GM19351 (cell line): ENCODE data around the gene CAMK4.
"Not testable (repeated sequence)": the region's sequence is repeated elsewhere in the genome, so short reads cannot be mapped to it uniquely, and the experiment has no call there.

ENCODE experiments used
- ATAC-seq: cut with Tn5 transposase; IDR thresholded peaks from one replicate; pipeline ENCODE4 v1.9.1; 2021; ENCODE audit warnings: mild to moderate bottlenecking, moderate library complexity; ENCODE audit not compliant: unreplicated experiment

CAMK4 gene

DNA sequence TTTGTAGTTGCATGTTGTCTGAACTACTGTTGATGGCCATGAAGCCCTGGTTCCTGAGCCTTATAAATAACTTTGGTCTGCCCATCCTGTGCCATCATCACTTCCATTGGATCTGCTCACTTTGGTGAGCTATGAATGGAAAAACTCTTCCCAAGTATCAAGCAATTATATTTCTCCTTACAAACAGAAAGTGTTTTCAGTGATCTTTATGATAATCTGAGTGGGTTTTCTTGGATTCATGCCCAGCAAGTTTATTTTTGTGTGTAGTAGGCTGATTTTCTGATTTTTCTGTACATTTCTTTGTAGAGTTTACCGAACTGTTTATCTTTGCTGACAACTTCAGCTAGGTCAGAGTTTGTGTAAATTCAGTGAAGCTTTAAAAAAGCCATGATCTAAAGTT is 31.0 kb downstream of the CAMK4 start:
- ATAC-seq: no peak

DNA sequence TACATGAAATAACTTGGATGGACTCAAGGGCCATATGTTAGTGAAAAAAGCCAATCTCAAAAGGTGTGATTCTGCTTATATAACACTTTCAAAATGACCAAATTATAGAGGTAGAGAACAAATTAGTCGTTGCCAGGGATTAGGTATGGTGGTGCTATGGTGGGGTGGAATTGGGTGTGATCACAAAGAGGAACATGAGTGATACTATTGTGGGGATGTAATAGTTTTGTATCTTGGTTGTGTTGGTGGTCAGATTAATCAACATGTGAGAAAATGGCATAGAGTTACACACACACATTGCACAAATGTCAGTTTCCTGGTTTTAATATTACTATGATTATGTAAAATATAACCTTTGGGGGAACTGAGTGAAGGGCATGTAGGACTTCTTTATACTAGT is 31.9 kb downstream of the CAMK4 start:
- ATAC-seq: no peak

DNA sequence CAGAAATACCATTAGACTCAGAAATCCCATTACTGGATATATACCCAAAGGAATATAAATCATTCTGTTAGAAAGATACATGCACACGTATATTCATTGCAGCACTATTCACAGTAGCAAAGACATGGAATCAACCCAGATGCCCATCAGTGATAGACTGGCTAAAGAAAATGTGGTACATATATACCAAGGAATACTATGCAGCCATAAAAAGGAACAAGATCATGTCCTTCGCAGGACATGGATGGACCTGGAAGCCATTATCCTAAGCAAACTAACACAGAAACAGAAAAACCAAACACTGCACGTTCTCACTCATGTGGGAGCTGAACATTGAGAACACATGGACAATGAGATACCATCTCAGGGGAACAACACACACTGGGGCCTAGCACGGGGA is 33.4 kb downstream of the CAMK4 start:
- ATAC-seq: not testable (repeated sequence)

DNA sequence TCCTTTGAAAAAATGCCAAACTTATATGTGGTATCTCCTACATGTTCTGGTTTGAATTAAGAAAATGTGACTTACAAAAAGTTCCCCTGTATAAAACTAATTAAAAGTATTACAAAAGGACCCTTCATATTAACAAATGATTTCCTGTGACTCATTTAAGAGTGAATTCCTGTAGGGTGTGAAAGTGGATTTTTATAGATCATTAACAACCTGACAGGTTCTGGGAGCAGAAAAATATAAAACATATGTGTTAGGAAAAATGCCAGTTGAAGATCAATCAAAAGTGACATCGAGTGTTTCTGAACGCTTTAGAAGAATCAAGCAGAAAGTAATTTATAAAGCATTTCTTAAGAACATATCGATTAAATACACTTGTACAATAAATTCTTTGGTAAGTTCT is 35.5 kb downstream of the CAMK4 start:
- ATAC-seq: no peak

DNA sequence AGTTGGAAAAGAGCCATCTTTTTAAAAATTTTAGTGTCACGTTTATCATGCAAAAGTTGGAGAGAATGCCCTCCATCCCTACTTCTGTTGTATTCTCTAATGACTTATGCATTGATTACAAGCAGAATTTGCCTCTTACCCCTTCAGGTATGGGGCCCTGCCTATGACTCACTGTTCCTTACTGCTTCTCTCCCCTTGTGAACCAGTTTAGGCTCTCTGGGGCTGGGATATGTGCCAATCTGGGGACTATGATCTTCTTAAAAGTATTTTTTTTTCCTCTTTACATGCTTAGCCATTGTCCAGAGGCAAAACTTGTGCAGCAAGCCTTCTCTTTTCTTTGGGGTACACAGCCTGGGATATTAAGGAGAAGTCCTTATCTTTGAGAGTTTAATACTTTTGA is 37.4 kb downstream of the CAMK4 start:
- no peak for ATAC-seq

DNA sequence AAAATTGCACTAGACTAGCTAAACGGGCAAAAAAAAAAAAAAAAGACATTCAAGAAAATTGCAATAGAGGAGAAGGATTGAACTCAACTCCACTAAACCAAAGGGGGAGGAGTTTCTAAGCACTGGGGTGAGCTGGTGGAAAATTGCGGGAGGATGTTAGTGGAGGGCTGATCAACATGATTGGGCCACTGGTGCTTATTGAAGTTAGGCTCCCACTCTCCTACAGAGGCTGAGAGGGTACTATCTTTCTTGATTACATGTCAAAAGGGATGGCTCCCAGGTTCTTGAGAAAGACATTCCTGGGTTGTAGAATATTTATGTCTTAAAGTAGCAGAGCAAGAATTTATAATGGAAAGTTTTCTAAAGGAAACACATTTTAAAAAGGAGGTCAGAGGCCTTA is 38.0 kb downstream of the CAMK4 start:
- ATAC-seq: no peak

DNA sequence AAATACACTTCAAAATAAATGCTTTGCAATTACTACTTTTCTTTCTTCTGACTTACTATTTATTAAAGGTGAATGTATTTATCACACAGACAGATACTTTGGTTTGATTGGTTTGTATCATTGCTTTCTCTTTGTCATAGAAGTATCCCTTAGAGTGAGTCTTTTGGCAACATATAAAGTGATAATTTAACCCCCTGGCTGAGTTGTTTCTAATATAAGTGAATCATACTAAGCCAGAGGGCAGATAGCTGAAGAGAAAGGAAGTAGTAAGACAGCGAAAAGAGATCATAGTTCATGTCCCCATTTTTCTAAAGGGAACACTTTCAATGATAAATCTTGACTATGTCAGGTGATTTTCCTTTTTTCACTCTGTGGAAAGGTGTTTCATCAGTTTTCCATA is 38.6 kb downstream of the CAMK4 start:
- ATAC-seq: no peak

DNA sequence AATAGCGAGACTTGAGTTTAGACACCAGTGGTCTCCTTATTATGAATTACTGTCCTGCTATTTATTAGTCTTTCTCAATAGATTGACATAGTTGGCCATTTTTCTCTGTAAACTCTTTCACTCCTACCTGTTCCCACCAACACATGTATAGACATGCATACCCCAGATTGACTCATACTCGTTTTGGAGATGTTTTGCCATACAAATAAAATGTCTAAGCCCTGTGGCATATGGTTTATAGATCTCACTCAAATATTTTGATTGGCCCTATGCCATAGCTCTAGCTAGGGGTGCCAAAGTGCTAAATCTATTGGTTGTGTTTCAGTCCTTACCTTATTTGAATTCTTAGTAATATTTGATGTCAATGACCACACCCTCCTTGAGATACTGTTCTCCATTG is 42.3 kb downstream of the CAMK4 start:
- no peak for ATAC-seq

DNA sequence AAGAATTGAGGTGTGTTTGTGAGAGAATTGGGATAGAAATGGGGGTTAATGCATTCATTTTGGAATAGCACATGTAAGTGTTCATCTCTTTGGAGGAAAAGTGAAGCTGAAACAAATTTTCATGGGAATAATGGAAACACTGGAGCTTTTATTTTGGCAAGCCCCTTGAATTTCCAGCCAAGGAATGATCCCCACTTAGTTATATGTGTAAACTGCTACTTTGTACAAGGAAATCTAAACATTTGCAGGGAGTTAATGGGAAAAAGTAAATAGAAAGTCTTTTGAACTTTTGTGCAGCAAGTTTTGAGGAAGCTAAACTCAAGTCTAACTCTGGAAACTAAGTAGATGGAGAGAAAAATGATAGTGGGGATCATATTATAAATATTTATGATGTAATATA is 44.1 kb downstream of the CAMK4 start:
- no peak for ATAC-seq

DNA sequence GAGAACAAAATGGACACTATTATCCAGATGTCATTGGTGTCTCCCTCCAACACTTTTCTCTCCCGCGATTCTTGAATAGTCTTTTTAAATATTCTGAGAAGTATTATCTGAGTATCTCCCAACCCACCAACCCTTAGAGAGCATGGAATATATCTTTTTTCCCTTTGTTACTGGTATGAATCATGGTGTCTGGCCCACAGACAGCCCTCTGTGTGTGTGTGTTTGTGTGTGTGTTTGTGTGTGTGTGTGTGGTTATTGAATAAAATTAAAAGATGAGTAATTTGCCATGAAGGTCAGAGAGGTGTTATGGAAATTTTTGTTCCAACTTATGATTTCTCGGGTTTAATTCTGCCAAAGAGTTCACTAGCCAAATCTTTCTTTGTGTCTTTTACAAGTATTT is 47.7 kb downstream of the CAMK4 start:
- ATAC-seq: no peak

DNA sequence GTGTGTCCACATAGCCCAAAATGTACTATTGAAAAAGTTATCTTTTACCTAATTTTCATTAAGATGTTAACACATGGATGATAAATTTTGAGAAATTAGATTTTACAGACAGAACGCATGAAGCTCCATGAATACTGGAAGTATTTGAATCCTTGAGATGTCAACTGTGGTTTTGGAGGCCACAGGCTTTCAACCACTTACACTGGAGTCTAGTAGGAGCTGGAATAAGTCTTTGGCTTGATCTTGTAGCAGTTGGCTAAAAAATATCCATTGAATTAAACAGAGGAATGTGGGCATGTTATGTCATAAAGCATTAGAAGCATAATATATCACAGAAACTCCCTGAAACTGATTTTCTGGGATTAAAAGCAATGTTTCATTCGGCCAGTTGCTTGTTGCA is 52.9 kb downstream of the CAMK4 start:
- no peak for ATAC-seq

DNA sequence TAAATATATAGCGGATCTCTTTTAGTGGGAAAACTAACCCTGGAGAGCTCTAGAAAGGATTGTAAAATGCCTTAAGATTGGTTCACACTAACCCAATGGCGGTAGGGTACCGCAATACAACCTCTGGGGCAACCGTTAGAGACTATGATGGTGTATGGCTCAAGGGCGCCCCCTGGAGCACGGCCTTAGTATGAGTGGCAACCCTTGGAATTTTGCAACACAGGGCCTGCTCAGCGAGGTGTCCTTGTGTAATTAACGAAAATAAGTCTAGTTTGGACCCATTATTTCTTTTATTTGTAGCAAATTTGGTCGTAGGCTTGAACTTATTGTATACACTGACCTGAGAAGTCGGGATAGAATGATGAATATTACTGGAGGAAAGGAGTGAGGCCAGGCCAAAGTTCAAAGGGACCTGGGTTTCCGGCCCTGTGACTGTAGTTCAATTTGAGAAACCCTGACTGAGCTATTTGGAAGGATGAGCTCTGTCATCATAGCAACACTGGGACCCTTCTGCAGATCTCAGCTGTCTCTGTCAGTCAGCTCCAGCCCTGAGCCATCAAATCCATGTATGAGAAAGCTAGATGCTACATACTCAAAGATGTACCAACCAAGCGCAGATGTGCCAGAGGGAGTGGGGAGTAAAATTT is 54.8 kb downstream of the CAMK4 start:
- peak; percentile 93 for ATAC-seq

DNA sequence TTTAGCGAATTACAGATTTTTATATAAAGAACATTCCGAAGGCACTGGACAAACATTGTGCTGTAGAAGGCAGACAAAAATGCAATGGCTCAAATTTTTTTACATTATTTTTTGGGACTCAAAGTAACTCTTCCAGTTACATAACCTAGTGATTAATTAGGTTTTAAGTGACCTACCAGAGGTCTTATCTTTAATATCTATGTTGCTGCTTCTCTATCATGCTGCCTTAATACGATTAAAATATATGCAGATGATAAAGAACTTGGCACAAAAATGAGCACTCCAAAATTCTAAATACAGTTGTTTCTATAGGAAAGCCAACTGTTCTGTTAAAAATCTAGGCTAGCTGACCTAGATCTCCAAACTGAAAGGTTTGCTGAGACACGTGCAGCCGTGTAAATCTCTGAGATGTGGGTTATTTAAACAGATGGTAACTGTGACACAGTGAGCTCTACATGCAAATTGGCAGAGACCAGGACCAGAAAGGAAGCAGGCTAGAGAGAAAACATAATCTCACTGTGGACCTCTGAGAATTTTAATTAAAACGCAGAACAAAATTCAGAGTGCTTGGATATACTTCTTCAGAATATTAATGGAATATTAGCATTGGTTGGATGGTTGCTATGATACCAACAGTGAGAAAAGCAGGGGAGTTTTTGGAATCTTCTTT is 56.2 kb downstream of the CAMK4 start:
- ATAC-seq: peak; percentile 46

DNA sequence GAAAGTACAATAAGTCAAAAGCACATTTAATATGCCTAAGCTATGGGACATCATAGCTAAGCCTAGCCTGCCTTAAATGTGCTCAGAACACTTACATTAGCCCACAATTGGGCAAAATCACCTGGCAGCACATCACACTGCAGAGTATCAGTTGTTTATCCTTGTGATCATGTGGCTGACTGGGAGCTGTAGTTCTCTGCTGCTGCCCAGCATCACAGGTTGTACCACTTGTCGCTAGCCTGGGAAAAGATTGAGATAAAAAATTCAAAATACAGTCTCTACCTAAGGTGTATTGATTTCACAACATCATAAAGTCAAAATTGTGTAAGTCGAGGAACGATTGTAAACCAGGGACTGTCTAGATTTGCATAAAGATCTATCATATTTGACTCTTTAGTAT is 58.6 kb downstream of the CAMK4 start:
- no peak for ATAC-seq

DNA sequence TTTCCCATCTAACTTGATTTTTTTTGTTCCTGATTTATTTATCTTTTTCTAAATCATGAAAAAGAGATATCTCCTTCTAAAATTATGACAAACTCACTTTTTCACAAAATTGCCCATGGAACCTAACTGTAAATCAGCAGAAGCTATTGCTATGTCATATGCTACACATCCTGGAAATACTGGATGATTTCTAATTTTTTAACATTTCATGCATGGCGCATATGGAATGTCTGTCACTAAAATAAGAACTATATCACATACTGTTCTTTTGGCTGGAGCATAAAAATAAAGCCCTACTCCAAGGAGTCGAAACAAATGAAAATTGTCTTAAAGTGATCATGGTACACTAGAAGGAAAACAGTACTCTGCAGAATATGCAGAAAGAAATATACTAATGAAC is 60.6 kb downstream of the CAMK4 start:
- ATAC-seq: no peak

DNA sequence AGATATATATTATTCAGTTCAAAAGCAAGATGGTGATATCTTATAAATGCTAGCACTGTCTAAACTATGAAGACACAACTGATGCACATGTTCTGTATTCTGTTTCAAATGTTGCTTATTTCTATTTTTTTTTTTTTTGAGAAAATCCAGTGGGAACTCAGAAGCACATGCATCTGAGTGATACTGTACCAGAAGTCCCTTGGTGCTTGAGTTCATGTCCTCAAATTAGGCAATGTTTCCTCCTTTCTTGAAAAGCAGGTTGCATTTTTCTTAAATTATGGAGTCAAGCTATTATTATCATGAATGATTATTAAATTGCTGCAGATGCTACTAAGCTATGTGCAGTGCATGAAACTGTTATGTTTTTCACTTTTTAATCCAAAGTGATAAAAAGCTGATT is 70.4 kb downstream of the CAMK4 start:
- ATAC-seq: no peak

DNA sequence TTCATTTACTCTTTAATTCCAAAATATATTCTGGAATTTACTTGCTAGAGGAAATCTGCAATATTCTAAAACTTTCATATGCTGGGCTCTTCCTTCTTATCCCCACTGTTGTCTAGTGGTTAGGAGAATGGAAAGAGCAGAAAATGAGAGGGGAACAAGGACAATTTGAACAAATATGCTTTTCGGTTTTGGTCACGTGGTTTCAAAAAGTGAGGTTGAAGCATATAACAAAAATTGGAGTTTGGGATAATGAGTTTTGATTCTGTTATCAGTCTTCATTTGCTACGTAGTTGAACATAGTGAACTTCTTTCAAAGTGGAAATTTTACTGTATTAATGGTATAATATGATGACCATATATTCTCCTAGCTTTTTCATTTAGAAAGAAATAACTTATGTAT is 71.5 kb downstream of the CAMK4 start:
- no peak for ATAC-seq

DNA sequence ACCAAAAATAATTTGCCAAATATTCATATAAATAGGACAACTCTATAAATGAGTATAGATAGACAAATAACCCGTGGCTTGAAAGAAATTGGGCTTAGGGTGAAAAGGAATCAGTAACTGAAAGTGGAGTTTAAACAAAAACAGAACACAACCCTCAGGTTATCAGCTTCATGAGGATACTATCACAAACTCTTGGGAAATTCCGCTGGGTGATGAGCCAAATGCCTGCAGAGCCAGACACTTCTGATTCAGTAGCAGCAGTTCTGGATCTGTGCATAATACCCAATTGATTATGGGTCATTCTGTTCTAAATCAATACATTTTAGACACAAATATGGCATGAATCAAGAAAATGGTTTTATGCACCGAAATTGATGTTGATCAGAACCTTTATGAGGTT is 72.4 kb downstream of the CAMK4 start:
- ATAC-seq: no peak

DNA sequence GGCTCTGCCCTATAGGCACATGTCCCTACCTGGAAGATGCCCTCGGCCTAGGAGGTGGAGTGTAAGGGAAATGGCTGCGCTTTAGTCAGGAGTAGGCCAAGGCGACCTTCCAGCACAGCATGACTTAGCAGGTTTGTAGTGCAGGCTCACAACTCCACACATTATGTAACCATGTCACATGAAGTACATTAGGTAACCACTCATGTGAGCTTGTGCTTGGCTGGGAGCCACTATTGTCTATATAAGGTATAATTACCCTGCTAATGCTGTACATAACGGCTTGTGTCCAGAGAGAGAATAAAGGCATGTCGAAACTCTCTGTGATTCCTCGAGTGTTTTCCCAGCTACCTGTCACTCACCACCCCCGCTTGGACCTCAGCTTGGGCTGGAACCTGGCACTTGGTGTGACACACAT is 74.9 kb downstream of the CAMK4 start:
- no peak for ATAC-seq

DNA sequence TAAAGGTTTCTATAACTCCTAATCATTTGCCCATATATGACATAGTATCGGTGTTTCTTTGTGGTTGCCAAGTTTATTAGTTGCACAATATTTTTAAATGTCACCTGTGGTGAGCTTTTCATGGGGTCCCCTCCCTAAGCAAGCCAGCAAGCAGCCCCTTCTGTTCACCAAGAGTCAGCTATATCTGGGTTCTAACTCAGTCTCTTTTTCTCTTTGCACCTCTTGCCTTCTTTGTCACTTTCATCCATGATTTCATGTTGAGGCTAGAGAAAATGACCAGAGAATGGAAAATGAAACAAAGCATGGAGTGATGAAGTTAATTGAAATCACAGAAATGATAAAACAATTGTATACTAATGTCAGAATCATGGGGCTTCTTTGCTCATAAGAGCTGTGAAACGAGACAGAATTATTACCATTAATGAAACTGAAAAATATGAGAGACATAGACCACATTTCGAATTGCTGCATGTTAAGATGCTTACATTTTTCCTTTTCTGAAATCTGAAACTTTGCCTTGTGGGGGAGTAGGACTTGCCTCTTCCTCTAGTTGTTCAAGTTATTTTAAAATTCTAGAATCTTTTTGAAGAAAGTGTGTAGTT is 75.7 kb downstream of the CAMK4 start:
- ATAC-seq: peak; percentile 70

DNA sequence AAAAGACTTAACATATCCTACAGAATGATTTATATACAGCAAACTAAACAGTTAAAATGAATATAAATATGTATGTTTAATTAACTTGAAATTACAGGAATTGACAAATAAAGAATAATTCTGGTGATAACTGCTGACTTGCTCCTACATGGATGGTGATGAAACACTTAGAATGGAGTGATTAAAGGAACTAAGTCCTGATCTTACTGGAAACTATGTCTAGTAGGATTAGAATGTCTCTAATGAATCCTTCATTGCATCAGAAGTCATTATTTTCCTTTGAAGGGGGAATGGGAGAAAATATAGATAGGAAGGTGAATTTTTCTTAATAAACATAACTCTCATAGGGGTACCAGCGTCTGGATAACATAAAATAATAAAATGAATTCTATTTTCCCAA is 77.1 kb downstream of the CAMK4 start:
- no peak for ATAC-seq

DNA sequence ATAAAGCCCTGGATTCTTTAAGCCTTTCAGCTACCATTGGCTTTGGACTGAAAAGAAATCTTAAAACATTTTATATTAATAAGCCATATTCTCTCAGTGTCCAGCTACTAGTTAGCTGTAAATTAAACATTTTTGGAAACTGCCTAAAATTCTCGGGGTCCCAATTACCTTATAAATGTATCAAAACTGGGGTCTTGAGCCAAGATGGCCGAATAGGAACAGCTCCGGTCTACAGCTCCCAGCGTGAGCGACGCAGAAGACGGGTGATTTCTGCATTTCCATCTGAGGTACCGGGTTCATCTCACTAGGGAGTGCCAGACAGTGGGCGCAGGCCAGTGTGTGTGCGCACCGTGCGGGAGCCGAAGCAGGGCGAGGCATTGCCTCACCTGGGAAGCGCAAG is 77.9 kb downstream of the CAMK4 start:
- not testable (repeated sequence) for ATAC-seq

DNA sequence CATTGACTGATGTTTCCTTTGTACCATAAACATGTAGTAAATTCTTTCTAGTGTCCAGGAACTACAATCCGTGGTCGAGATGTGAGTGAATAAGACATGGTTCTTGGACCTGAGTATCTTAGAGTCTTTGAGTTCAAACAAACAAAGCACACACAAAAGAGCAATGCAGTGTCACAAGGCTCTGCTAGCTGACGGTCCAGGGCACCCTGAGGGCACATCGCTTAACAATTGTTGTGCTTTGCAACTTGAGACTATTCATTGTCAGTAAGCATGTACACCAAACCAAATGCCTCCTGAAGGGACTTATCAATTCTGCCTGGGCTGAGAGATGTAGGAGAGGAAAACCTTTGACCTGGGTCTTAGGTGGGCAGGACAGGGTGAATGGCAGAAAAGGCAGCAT is 84.8 kb downstream of the CAMK4 start:
- ATAC-seq: no peak
